ENCODE data around the gene DNAJB6.

The DNAJB6 gene

GRCh38 chr7:157397731-157398691, 61.2 kb downstream of the DNAJB6 start:
- DNase-seq: no peak

DNA sequence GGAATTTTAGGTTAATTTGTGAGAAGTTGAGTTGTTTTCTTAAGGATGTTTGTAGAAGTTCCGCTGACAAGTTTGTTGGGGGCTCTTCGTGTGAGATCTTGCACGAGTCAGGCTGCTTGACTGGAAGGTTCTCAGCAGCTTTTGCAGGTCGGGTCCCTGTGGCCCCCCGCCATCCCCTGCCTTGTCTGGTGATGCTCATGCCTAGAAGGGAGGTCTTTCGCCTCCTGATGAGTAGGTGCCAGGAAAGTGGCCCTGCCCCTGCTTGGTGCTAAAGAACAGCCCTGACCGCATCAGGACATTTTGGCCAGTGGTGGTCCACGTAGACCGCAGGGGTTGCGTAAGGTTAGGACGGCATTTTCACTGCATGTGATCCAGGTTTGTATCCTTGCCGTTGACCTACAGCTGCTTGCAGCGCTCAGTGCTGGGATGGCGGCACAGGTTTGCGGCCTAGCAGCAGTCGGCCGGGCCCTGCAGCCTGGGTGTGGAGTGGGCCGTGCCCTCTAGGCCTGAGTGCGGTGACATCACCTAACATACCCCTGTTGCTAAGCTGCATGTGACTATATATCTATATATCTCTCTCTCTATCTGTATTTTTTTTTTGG, 62.4 kb downstream of the DNAJB6 start:
- peak; percentile 16 for DNase-seq

DNA sequence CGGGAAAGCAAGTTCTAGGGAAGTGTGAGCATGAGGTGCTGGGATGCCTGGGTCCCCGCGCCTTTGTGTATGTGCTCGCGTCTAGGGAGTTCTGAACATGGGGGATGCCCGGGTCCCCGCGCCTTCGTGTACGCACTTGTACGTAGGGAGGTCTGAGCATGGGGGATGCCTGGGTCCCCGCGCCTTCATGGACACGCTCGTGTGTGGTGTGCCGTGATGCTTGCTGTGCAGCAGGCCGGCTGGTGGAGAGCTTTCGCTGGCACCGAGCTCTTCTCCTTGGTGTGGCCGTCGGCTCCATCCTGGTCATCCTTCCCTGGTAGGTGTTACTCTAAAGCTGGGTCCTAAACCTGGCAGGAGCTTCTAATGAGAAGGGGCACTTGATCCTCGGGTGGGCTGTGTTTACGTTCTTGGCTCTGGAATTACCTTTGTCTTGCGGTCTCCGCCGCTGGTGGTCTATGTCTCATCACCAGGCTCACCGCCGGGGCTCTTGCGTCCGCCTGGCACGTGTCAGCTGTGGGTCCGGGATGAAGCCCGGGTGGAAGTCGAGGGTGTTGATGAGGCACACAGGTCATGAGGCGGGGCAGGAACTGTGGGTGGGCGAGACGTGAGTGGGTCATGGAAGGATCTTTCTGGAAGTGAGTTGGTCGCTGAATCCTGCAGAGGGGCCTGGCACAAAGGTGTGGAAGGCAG, 63.5 kb downstream of the DNAJB6 start:
- DNase-seq: peak; percentile 25

DNA sequence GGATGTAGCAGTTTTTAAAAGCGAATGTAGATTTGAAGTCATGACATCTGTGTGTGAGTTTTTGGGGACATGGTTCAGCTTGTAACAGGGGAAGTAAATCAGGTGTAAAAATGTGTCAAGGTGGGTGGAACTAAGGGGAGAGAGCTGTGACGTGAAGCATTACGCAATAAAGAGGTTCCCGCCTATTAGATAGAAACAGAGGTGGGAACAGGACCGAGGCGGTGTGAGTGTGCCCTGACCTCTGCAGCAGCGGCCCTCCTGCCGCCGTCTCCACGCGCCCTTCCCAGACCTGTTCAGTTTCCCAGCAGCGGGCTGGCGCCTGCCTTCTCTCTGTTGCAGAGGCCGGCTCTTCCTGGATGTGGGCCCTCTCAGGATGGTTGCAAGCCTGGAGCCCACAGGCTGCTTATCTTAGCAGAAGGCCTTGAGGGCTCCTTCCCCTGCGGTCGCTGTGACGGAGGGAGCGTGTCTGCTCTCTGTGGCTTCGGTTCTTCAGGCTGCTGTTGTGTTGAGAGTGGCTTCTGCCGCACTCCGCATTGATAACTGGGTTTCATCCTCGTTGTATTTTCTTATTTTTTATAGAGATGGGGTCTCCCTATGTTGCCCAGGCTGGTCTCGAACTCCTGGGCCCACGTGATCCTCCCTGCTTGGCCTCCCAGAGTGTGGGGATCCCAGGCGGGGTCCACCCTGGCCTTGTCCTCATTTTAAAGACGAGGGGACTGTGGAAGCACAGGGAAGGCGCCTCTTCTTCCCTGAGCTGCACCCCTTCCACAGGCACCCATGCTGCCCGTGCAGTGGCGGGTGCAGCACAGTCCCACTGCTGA, 65.0 kb downstream of the DNAJB6 start:
- DNase-seq: peak; percentile 25

- peak; percentile 22 for DNase-seq
Measured at GRCh38 chr7:157402388-157402703, 65.5 kb downstream of the DNAJB6 start.

- DNase-seq: peak; percentile 28
Measured at GRCh38 chr7:157402911-157403534, 66.2 kb downstream of the DNAJB6 start.

- peak; percentile 18 for DNase-seq
Measured at GRCh38 chr7:157403646-157404401, 67.0 kb downstream of the DNAJB6 start.

GRCh38 chr7:157404845-157405481, 68.2 kb downstream of the DNAJB6 start:
- DNase-seq: no peak

DNA sequence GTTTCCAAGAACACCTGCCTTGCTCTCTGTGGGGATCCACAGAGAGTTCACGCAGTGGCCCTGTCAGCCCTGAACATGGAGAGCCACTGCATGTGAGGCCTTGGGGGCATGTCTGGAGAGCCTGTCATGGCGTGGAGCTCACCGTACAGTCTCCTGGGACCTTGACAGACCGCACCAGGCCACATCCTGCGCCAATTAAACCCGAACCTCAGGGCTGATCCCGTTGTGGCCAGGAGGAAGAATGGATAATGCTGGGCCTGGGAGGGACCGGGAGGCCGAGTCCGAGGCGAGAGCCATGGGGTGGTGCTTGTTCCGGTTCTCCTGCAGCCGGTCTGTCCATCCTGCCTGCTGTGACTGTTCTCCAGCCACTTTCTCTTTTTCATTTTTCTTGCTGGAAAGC, 68.7 kb downstream of the DNAJB6 start:
- DNase-seq: no peak

DNA sequence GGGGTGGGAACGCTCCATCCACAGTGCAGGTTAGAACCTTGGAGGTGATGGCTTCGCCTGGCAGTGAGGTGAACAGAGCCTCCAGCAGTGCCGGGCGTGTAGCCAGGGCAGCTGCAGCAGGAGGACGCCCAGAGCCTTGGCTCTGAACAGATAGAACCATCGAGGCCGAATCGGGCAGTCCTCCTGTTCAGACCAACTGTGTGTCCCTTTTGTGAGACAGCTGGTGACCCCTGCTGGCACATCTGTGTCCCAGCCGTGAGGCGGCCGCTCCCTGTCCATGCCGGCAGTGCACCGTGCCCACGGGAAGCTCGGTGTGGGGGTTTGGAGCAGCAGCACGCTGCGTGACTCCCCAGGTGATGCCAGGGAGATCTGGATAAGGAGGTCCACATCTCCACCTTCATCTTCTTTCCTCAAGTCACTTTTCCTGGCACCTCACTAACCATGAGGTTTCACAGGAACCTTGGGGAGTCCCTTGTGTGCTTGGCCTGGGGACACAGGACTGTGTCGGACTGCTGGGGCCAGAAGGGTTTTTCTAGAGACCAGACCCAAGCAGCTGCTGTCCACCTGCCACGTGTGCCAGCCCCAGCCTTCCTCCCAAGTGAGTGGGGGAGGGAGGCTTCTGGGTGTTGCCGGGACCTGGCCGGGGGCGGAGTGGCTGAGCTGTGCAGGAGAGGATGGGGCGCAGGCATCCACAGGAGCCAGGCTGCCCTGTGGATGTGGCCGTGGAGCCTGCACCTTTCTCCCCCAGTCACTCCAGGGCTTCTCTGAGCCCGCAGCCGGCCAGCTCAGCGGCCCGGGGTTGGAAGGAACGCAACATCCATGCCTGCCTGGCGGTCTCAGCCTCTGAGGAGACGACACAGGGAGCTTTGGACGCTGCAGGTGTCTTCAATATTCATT, 69.4 kb downstream of the DNAJB6 start:
- DNase-seq: peak; percentile 21

DNA sequence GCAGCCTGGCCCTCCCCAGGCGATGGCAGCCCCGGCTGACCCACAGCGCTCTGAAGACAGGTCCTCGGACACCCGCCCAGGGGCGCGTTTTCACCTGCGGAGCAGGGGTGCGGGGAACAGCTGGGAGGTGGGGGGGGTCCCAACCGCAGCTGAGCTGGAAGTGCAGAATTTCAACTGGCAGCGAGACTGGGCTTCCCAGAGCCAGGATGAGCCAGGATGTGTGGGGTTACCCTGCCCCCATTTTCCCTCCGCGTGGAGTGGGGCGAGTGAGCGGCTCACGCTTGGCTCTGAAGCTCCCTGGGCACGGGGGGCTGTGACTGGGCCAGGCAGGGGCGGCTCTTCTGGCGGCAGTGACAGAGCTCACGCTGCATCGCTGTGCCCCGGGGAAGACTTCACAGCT, 70.2 kb downstream of the DNAJB6 start:
- DNase-seq: no peak

DNA sequence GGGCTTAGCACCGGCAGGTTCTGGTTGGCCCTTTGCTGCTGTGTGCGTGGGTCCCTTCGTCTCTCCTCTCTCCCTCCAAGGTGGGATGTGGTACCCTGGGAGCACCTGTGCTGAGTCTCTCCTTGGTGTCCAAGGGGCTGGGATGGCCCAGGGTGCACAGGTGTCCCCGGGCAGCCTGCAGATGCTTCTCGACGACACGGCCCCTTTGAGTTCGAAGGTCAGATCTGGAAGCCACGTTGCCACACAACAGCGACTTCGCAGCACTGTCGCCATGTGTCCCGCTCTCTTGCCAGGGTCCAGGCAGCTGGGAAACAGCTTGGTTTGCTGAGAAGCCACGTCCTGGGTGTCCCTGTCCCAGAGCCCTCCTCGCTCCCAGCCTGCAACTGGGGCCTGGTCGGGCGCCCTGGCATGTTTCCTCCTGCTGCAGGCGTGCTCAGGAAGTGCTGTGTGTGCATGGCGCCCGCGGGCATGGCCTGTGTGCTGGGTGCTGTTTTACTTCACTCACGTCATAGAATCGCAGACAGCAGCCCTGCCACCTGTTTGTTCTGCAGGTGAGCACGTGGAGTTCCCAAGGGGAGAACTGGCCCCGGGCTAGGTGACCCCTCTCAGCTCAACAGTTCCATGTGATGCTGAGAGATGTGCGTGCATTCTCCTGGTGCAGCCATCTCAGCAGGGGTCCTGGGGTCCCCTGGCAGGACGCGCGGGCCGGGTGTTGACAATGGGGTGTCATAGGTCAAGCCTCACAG, 70.9 kb downstream of the DNAJB6 start:
- DNase-seq: no peak

DNA sequence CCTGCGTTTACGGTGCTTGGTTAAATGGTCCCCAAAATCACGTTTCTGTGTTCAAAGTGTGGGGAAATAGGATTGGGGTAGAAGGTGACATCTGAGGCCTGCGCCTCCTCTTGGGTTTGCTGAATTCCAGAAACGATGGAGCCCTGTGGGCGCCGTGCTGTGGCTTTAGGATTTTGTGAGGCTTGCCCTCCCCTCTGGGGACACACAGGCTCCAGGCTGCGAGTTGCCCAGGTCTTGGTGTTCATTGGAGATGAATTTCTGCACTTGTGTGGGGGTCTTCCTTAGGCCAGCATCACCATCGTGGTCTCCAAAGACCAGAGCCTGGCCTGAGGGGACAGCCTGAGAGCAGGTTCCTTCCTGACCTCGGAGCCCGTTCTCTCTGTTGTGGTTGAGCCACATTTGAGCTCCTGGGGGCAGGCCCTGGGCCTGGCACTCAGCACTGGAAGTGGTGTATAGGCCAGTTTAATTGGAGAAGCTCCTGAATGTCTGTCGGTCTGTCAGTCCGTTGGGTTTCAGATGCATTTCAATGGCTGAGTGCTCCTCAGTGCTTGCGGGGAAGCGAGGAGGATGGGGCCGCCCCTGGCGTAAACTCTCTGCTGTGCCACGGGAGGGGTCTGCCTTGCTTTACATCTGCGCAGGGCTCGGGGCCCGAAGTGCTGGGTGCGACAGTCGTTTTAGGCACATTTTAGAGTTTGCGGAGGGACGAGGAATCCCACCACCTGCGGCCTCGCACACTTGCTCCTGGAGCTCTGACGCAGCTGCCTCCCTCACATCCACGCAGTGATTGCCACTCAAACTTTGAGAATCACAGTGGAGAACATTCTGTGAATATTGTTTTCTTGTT, 71.7 kb downstream of the DNAJB6 start:
- no peak for DNase-seq

- DNase-seq: no peak
Measured at GRCh38 chr7:157409149-157409752, 72.4 kb downstream of the DNAJB6 start.

GRCh38 chr7:157409753-157410727, 73.2 kb downstream of the DNAJB6 start:
- DNase-seq: no peak

DNA sequence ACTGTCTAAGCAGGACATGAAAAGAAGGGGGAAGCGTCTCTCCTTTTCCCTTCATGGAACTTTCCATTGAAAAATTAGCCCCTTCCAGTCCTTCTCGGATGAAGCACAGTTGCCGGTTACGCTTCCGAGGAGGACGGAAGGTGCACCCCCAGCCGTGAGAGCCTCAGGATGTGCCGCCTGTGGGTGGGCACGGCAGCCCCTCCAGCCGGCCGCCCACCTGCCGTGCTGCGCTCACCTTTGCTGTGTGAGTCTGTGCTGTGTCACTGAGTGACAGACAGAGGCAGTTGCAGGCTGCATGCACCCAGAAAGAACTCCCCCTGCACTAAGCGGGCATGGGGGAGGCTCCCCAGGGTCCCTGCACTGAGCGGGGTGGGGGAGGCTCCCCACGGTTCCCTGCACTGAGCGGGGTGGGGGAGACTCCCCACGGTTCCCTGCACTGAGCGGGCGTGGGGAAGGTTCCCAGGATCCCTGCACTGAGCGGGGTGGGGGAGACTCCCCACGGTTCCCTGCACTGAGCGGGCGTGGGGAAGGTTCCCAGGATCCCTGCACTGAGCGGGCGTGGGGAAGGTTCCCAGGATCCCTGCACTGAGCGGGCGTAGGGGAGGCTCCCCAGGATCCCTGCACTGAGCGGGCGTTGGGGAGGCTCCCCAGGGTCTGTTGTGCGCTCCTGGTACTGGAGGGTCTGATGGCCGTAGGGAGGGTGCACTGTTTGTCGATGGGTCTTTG, 74.2 kb downstream of the DNAJB6 start:
- no peak for DNase-seq

Data from activated CD4-positive, CD25-positive, alpha-beta regulatory T cell treated with anti-CD3 and anti-CD28 coated beads, Interleukin-2, amount 50 U/mL, for 72 hours (primary cell).